ENCODE results near the gene ME3. TPM values are rescaled to one million over a fixed set of nuclear protein-coding genes. Genes with fewer than 3 reads are reported as not detected.

ME3 gene
- total RNA-seq, 2 donors from 2014 or later = 13.8 to 20.3 TPM

- TF ChIP-seq CTCF (IDR thresholded peaks at IDR 0.05) = no peak
- no peak for DNase-seq
- no peaks in the 10 kb centered on the region for H3K27me3 ChIP-seq
- no peak overlapping the region for H3K4me3 ChIP-seq
- H3K36me3 ChIP-seq = no peaks in the 10 kb centered on the region
- no peak overlapping the region for H3K9ac ChIP-seq (ENCODE audit: low read depth in 2 of 2, low read length in 2 of 2)
- no peak overlapping the region for H3K27ac ChIP-seq
- H3K4me1 ChIP-seq = no peaks in the 10 kb centered on the region
- no peaks in the 10 kb centered on the region for H3K9me3 ChIP-seq
- intact Hi-C loops (cut with DNase I) = no loop called here
Measured at GRCh38 chr11:86492370-86493010, 179.9 kb downstream of the ME3 start.

GRCh38 chr11:86491027-86491426, 181.4 kb downstream of the ME3 start:
- H3K9me3 ChIP-seq = no peaks in the 10 kb centered on the region
- intact Hi-C loops (cut with DNase I) = no loop called here
- H3K4me1 ChIP-seq = no peaks in the 10 kb centered on the region
- no peaks in the 10 kb centered on the region for H3K36me3 ChIP-seq
- H3K9ac ChIP-seq (ENCODE audit: low read depth in 2 of 2, low read length in 2 of 2) = no peak overlapping the region
- no peak overlapping the region for H3K4me3 ChIP-seq
- TF ChIP-seq CTCF (IDR thresholded peaks at IDR 0.05) = no peak
- no peaks in the 10 kb centered on the region for H3K27me3 ChIP-seq
- DNase-seq = no peak
- H3K27ac ChIP-seq = no peak overlapping the region

DNA sequence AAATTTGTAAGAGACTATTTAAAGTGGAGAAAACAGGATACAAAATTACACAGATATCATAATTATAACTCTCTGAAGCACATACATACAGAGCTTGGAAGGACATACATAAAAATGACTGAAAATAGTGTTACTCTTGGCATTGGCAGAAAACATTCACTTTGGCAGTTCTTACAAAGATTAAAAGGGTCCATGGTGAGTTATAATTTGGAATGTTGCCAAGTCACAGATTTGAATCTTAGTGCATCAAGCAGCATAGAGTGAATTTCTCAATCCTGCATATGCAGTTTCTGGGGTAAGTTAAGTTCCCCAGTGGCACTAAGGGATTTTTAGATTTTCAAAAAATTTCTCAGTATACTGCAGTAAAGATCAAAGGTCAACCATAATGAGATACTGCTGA, 181.8 kb downstream of the ME3 start:
- Histone ChIP-seq H3K27me3 (no peaks in the 10 kb centered on the region), H3K9ac (ENCODE audit: low read depth in 2 of 2, low read length in 2 of 2) (no peak overlapping the region), H3K9me3 (no peaks in the 10 kb centered on the region), H3K4me3 (no peak overlapping the region), H3K27ac (no peak overlapping the region), H3K36me3 (no peaks in the 10 kb centered on the region), H3K4me1 (no peaks in the 10 kb centered on the region)
- intact Hi-C loops (cut with DNase I) = no loop called here
- no peak for DNase-seq
- no peak for TF ChIP-seq CTCF (IDR thresholded peaks at IDR 0.05)

DNA sequence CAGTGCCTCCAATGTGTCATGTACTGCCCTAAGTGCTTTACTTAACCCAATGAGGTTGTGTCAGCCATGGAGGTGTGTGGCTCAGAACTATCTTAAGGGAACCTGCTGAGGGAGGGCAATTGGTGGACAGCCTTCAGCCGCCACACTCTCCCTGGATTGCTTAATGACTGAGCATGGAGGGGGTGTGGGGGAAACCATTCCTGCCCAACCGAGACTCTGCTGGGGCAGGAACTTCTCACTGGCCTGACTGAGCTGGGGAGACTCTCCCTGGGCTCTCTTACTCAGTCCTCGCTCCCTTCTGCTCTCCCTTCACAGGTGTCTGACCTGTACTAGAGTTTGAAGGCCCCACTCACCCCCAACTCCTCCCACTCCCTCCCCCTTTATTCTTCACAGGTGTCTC, 183.0 kb downstream of the ME3 start:
- H3K4me1 ChIP-seq = no peaks in the 10 kb centered on the region
- intact Hi-C loops (cut with DNase I) = no loop called here
- no peak overlapping the region for H3K27ac ChIP-seq
- H3K9me3 ChIP-seq = no peaks in the 10 kb centered on the region
- H3K36me3 ChIP-seq = no peaks in the 10 kb centered on the region
- TF ChIP-seq CTCF (IDR thresholded peaks at IDR 0.05) = no peak
- no peaks in the 10 kb centered on the region for H3K27me3 ChIP-seq
- H3K9ac ChIP-seq (ENCODE audit: low read depth in 2 of 2, low read length in 2 of 2) = no peak overlapping the region
- no peak for DNase-seq
- H3K4me3 ChIP-seq = no peak overlapping the region

DNA sequence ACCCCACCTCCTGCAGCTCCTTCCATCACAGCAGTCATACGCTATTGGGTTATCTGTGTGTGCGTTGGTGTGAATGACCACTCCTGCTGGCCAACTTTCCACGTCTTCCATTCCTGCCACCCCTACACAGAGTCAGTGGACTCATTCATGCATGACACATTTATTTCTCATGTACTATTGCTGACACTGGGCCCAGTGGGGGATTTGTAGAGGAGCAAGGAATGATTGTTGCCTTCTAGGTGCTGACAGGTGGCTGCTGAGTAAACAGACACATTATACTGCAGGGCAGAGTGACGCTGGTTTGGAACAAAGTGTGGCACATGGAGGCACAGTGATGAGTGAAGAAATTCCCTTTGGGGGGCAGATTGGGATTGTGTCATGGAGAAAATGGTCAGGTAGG, 183.9 kb downstream of the ME3 start:
- Histone ChIP-seq H3K9me3 (no peaks in the 10 kb centered on the region), H3K4me1 (no peaks in the 10 kb centered on the region), H3K36me3 (no peaks in the 10 kb centered on the region), H3K27ac (no peak overlapping the region), H3K27me3 (no peaks in the 10 kb centered on the region), H3K9ac (ENCODE audit: low read depth in 2 of 2, low read length in 2 of 2) (no peak overlapping the region), H3K4me3 (no peak overlapping the region)
- DNase-seq = no peak
- TF ChIP-seq CTCF (IDR thresholded peaks at IDR 0.05) = no peak
- intact Hi-C loops (cut with DNase I) = no loop called here

Data from colonic mucosa (tissue), 4 donors.